Nephron progenitor cell (in vitro differentiated cells): ENCODE results near the gene LTB4R.

Experiments used
- DNase-seq: peaks from one replicate; pipeline ENCODE4 v3.0.0; 2021
- H3K27ac Mint-ChIP-seq: 2 replicates; pipeline ENCODE4 v1.8.0; 2021; ENCODE audit warnings: mild to moderate bottlenecking, moderate library complexity, mixed read lengths
- H3K27me3 Mint-ChIP-seq: 2 replicates; pipeline ENCODE4 v1.8.0; 2021; ENCODE audit warnings: mild to moderate bottlenecking, low read depth, mixed read lengths; ENCODE audit not compliant: poor library complexity
- H3K36me3 Mint-ChIP-seq: 2 replicates; pipeline ENCODE4 v1.8.0; 2021; ENCODE audit warnings: low read depth, mixed read lengths
- H3K4me1 Mint-ChIP-seq: 2 replicates; pipeline ENCODE4 v1.8.0; 2021; ENCODE audit warnings: mixed read lengths
- H3K4me3 Mint-ChIP-seq: 2 replicates; pipeline ENCODE4 v1.8.0; 2021; ENCODE audit warnings: mild to moderate bottlenecking, moderate library complexity, mixed read lengths
- H3K9me3 Mint-ChIP-seq: 2 replicates; pipeline ENCODE4 v1.8.0; 2021; ENCODE audit warnings: mild to moderate bottlenecking, moderate library complexity, mixed read lengths
- TF ChIP-seq, protein P1 (sequence below): fragments of 200-600 bp; sonication (generic); IDR thresholded peaks from 2 replicates; pipeline ENCODE4 v1.5.0; 2021; ENCODE audit warnings: antibody characterized with exemption

LTB4R gene

GRCh38 chr14:24270537-24271133 is 40.7 kb upstream of the LTB4R start:
- H3K27ac Mint-ChIP-seq = peak overlapping the region; percentile 89
- peaks cover 22% of the 10 kb centered on the region for H3K4me1 Mint-ChIP-seq
- TF ChIP-seq, protein P1, sequence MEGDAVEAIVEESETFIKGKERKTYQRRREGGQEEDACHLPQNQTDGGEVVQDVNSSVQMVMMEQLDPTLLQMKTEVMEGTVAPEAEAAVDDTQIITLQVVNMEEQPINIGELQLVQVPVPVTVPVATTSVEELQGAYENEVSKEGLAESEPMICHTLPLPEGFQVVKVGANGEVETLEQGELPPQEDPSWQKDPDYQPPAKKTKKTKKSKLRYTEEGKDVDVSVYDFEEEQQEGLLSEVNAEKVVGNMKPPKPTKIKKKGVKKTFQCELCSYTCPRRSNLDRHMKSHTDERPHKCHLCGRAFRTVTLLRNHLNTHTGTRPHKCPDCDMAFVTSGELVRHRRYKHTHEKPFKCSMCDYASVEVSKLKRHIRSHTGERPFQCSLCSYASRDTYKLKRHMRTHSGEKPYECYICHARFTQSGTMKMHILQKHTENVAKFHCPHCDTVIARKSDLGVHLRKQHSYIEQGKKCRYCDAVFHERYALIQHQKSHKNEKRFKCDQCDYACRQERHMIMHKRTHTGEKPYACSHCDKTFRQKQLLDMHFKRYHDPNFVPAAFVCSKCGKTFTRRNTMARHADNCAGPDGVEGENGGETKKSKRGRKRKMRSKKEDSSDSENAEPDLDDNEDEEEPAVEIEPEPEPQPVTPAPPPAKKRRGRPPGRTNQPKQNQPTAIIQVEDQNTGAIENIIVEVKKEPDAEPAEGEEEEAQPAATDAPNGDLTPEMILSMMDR = no peak
- H3K4me3 Mint-ChIP-seq = peak overlapping the region; percentile 87
- H3K36me3 Mint-ChIP-seq = peaks cover 10% of the 10 kb centered on the region
- H3K27me3 Mint-ChIP-seq = peaks cover 6% of the 10 kb centered on the region
- no peak for DNase-seq
- H3K9me3 Mint-ChIP-seq = no peaks in the 10 kb centered on the region

DNA sequence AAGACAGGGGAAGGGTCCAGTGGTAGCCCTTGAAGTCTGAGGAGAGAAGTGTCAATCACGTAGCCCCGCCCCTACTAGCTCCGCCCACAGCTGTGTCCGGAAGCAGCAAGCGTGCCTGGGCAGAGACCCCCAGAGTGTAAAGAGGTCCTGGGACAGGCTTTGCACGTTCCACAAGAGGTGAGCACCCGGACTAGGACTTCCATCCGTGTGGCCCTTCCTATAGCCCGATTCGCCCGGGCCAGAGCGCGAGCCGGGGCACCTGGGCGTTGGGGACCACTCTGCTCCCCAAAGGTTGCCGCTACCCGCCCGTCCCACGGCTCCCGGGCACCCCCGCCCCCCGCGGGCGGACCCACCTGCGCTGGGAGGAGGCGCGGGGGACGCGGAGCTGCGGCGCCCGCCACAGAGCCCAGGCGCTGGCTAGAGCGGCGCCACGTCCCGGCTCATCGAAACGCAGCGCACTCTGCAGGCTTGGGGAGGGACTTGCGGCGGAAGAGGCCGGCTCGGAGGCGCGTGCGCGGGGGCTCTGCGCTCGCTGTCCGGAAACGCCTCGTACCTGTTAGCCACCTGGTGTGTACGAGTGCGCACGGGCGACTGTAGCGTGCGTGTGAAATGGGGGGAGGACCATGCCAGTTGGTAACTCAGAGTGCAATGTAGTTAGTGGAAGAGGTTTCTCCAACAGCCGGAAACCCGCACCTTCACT is 40.0 kb upstream of the LTB4R start, which contains the start of gene RABGGTA:
RABGGTA (minus strand) TSS at position 464 of the 700 bp plus-strand sequence. CDS start 482 bp downstream, outside the sequence.
- Mint-ChIP-seq H3K4me3 (peak within 1 kb of the TSS; percentile 87), H3K9me3 (no peaks in the 10 kb centered on the region), H3K27me3 (peaks cover 6% of the 10 kb centered on the region), H3K27ac (peak within 1 kb of the TSS; percentile 89), H3K4me1 (peaks cover 22% of the 10 kb centered on the region), H3K36me3 (peaks cover 10% of the 10 kb centered on the region)
- TF ChIP-seq, protein P1 = peak; percentile 54
- peak; percentile 91 for DNase-seq

- Mint-ChIP-seq H3K27ac (no peak overlapping the region), H3K27me3 (peaks cover 9% of the 10 kb centered on the region), H3K9me3 (no peaks in the 10 kb centered on the region), H3K4me1 (peaks cover 22% of the 10 kb centered on the region), H3K4me3 (peak overlapping the region; percentile 87), H3K36me3 (peaks cover 5% of the 10 kb centered on the region)
- TF ChIP-seq, protein P1 = no peak
- no peak for DNase-seq
These were observed 39.5 kb upstream of the LTB4R start for GRCh38 chr14:24271834-24272263.

- H3K9me3 Mint-ChIP-seq = no peaks in the 10 kb centered on the region
- no peak for DNase-seq
- no peaks in the 10 kb centered on the region for H3K36me3 Mint-ChIP-seq
- no peak overlapping the region for H3K27ac Mint-ChIP-seq
- H3K27me3 Mint-ChIP-seq = peaks cover 14% of the 10 kb centered on the region
- H3K4me3 Mint-ChIP-seq = peak overlapping the region; percentile 87
- peaks cover 16% of the 10 kb centered on the region for H3K4me1 Mint-ChIP-seq
- TF ChIP-seq, protein P1 = no peak
These were observed 38.8 kb upstream of the LTB4R start for GRCh38 chr14:24272467-24272866.

GRCh38 chr14:24273422-24273998 is 37.8 kb upstream of the LTB4R start:
- H3K27ac Mint-ChIP-seq = no peak overlapping the region
- no peaks in the 10 kb centered on the region for H3K36me3 Mint-ChIP-seq
- peaks cover 14% of the 10 kb centered on the region for H3K27me3 Mint-ChIP-seq
- H3K9me3 Mint-ChIP-seq = no peaks in the 10 kb centered on the region
- no peak for DNase-seq
- TF ChIP-seq, protein P1 = no peak
- no peak overlapping the region for H3K4me3 Mint-ChIP-seq
- H3K4me1 Mint-ChIP-seq = peaks cover 16% of the 10 kb centered on the region
